Activated CD4-positive, CD25-positive, alpha-beta regulatory T cell (primary cell): ENCODE results near the gene SPATA46.
"Not testable (repeated sequence)": the region's sequence is repeated elsewhere in the genome, so short reads cannot be mapped to it uniquely, and the experiment has no call there.

Source experiments
- DNase-seq, 4 experiments: peaks; one replicate each; lab custom pipeline; 2025; lab: John Stamatoyannopoulos, UW

SPATA46 gene

GRCh38 chr1:162376691-162377090 is at the start of gene SPATA46:
TSS of gene SPATA46 (minus strand) at chr1:162376854. CDS start at chr1:162376790, 64 bp downstream.
- no peak for DNase-seq

DNA sequence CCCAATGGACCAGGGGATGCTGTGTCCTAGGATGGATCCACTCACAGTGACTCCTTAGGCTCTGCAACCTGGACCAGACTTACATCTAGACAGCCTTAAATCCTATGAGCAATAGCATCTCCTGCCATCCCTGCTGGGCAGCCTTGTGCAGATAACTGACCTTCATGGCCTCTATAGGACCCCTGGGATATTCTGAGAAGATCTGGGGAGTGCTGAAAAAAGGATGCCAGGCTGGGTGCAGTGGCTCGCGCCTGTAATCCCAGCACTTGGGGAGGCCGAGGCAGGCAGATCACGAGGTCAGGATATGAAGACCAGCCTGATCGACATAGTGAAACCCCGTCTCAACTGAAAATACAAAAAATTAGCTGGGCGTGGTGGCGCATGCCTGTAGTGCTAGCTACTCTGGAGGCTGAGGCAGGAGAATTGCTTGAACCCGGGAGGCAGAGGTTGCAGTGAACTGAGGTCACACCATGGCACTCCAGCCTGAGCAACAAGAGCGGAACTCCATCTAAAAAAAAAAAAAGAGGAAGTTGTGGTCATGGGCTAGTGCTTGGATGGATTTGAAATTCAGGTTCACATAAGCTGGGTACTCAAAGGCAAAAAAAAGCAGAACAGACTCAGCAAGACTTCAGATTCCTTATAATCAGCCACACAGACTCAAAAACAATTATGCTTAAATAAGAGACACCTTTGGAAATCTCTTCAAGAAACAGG is 46.2 kb upstream of the SPATA46 start:
- no peak for DNase-seq

- no peak for DNase-seq
Observed at GRCh38 chr1:162421258-162422164, 44.9 kb upstream of the SPATA46 start.

DNA sequence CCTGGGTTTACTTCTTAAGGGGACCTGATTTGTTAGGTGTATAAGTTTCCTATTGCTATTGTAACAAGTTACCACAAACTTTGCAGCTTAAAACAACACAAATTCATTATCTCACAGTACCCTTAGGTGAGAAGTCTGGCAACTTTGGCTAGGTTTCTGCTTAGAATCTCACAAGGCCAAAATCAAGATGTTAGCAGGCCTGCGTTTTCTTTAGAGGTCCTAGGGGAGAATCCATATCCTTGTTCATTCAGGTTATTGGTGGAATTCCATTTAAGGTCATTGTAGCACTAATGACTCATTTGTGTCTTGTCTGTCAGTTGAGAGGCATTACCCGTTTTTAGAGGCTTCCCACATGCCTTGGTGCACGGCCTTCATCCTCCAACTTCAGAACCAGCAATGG is 43.5 kb upstream of the SPATA46 start:
- no peak for DNase-seq

DNA sequence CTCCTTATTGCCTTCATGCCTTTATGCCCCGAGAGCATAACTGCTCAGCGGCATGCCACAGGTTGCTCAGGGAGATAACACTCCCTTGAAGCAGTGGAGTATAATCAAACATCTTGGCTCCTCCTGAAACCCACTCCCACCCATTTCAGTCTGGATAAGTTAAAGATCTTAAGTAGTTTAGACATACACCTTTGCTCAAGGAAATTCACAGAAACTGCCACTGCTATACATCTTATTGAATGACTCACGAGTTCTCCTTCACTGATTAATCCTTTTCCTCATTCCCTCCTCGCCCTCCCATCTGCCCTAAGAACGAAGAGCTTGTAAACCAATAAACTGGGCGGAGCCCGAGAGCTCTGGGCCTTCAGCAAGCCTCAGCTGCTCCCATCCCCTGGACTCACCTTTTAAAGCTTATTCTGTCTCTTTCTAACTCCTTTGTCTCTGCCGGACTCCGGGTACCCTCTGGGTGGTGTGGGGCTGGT is 42.8 kb upstream of the SPATA46 start:
- DNase-seq: not testable (repeated sequence)

DNA sequence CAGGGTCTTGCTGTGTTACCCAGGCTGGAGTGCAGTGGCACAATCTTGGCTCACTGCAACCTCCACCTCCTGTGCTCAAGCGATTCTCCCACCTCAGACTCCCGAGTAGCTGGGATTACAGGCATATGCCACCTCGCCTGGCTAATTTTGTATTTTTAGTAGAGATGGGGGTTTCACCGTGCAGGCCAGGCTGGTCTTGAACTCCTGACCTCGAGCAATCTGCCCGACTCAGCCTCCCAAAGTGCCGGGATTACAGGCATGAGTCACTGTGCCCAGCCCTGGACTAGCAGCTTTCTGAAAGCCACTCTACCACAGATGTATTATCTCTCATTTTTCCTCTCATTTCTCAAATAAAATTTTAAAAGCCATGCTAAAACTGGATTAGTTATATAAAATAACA is 41.9 kb upstream of the SPATA46 start:
- not testable (repeated sequence) for DNase-seq

GRCh38 chr1:162417650-162418049 is 41.0 kb upstream of the SPATA46 start:
- DNase-seq: no peak

DNA sequence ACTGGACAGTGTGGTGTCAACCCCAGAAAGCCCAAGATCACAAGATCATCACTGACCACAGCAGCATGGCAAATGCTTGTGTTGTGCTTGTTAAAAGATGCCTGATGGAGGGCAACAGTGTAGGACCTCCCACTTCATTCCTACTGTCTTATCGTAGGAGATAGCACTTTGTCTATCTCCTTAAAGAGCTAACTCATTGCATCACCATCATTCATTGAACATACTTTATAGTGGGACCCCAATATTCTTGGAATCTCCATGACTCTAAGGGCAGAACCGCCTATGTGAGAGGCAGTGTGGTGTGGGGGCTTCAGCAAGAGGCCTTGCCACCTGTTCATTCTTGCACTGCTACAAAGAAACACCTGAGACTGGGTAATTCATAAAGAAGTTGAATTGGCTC is 40.3 kb upstream of the SPATA46 start:
- no peak for DNase-seq

DNA sequence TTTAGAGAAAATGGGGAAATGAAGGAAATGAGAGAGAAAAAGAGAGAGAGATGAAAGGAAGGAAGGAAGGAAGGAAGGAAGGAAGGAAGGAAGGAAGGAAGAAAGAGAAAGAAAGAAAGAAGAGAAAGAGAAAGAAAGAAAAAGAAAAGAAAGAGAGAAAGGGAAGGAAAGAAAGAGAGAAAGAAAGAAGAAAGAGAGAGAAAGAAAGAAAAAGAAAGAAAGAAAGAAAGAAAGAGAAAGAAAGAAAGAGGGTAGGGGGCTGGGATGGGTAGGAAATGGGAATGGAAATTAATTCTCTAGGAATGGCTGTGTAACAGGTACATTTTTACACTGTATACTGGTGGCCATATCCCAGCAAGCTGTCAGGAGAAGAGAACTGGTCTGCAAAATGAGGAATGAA is 39.6 kb upstream of the SPATA46 start:
- DNase-seq: no peak

DNA sequence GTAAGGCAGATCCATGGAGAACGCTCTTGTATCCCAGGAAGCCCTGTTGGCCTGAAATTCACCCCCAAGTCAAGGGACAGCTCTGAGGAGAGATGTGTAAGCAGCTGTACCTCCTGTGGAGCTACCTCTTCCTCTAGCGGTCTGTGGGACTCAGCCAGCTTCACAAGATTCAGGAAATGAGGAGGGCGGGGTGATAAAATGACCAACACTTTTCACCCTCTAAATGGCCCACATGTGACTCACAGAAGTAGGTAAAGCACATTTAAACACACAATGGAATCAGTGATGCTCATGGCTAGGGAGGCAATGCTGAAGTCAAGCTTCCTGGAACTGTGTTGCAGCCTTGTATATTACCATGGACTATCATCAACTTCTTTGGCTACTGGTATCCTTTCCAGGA is 35.3 kb upstream of the SPATA46 start, which contains the start of gene SH2D1B:
TSS of gene SH2D1B (minus strand) at position 135 of the 400 bp plus-strand sequence. CDS start at position 15, 120 bp downstream.
- DNase-seq: no peak

GRCh38 chr1:162407539-162407938 is 30.9 kb upstream of the SPATA46 start:
- no peak for DNase-seq

- no peak for DNase-seq
Observed at GRCh38 chr1:162406811-162407210, 30.2 kb upstream of the SPATA46 start.

DNA sequence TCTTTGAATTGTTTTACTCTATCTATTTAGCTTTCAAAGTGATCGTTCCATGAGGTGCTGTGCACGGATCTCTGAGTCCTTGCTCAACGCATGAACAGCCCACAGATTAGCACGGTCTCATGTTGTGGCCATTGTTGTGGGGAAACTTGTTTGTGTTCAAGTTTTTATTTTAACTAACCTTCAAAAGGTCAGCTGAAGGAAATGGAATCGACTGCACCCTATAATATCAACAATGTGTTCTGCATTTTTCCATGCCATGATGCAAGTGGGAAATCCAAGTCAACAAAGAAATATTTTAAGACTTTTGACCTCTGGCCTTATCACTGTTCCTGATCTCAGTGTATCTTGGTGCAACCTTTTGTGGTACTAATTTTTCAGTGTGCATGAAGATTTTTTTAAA is 29.1 kb upstream of the SPATA46 start:
- DNase-seq: no peak

DNA sequence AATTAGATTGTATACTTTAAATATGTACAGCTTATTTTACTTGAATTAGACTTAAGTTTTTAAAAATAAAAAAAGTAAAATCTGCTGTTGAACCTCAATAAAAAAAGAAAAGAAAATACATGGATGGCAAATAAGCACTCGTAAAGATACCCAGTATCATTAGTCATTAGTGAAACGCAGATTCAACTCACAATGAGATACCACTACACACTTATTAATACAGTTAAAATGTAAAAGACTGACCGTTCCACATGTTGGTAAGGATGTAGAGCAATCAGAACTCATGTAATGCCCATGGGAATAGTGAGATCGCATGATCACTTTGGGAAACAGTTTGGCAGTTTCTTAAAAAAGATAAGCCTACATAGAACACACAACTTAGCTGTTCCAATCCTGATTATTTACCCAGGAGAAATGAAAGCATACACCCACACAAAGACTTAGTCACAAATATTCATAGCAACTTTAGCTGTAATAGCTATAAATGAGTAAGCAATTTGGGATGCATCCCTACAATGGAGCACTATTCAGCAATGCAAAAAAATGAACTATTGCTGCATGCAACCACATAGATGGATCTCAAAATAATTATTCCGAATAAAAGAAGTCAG is 28.0 kb upstream of the SPATA46 start:
- no peak for DNase-seq

DNA sequence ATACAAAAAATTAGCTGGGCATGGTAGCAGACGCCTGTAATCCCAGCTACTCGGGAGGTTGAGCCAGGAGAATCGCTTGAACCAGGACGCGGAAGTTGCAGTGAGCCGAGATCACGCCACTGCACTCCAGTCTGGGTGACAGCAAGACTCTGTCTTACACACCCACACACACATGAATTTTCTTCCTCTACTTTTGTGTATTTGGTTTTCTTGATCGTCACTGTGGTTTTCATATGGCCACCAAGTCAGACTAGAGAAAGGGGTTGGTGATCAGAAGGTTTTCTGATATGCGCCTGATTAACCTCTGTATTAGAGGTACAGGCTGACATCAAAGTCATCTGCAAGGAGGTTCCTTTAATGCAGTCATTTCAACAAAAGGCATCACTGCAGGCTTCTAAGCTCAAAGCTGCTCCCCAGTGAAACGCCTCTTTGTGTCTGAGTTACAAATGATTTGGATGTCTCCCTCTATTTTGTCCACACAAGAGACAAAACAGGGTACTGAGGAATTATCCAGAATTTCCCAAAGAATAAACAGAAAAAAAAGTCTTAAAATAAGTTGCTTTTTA is 24.2 kb upstream of the SPATA46 start:
- no peak for DNase-seq

- DNase-seq: no peak
Observed at GRCh38 chr1:162398999-162399580, 22.4 kb upstream of the SPATA46 start.

- no peak for DNase-seq
Observed at GRCh38 chr1:162397943-162398560, 21.4 kb upstream of the SPATA46 start.

- DNase-seq: no peak
Observed at GRCh38 chr1:162397039-162397448, 20.4 kb upstream of the SPATA46 start.

- DNase-seq: no peak
Observed at GRCh38 chr1:162396201-162396906, 19.7 kb upstream of the SPATA46 start.

DNA sequence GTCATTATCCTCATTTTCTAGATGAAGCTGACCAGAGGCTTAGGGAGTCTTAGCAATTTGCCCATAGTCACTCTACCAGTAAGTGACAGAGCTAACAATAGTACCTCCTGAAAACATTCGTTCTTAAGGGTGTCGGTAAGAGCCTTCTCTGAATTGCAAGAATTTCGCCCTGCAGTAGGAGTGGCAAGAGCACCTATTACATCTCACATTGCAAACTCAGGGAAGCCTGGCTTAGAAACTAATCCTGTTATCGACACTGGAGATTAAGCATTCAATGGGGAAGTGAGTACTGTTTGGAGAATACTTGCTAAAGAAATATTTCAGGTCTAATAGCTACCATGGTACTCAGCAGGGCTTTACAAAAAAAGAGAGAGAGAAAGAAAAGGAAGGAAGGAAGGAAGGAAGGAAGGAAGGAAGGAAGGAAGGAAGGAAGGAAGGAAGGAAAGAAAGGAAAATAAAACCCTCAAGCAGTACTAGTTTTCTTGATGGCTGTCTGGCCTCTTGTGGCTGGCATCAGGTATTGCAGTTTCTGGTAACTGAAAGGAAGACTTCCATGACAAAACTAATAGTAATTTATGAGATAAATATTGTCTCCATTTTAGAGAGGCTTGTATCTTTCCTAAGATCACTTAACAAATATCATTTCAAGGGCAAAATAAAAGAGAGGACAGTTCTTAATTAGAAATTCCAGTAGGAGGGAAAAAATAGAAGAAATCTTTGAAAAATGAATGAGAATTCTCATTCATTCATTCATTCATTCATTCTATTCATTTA is 15.3 kb upstream of the SPATA46 start:
- DNase-seq: no peak
